Endothelial cell (in vitro differentiated cells): ENCODE measurements around the gene GPR176. TPM values are rescaled to one million over a fixed set of nuclear protein-coding genes. Genes with fewer than 3 reads are reported as not detected.

Experiments used
- DNase-seq: peaks from one replicate; pipeline ENCODE4 v3.0.0; 2021; ENCODE audit warnings: low spot score
- H3K27ac Mint-ChIP-seq: one replicate; pipeline ENCODE4 v1.8.0; 2021; ENCODE audit warnings: mixed read lengths, inconsistent platforms; ENCODE audit not compliant: unreplicated experiment
- H3K27me3 Mint-ChIP-seq: one replicate; pipeline ENCODE4 v1.8.0; 2021; ENCODE audit warnings: mild to moderate bottlenecking, moderate library complexity, mixed read lengths, inconsistent platforms; ENCODE audit not compliant: unreplicated experiment
- H3K36me3 Mint-ChIP-seq: one replicate; pipeline ENCODE4 v1.8.0; 2021; ENCODE audit warnings: mild to moderate bottlenecking, low read depth, mixed read lengths, inconsistent platforms; ENCODE audit not compliant: unreplicated experiment
- H3K4me1 Mint-ChIP-seq: one replicate; pipeline ENCODE4 v1.8.0; 2021; ENCODE audit warnings: mild to moderate bottlenecking, mixed read lengths, inconsistent platforms; ENCODE audit not compliant: unreplicated experiment
- H3K4me3 Mint-ChIP-seq: one replicate; pipeline ENCODE4 v1.8.0; 2021; ENCODE audit warnings: mild to moderate bottlenecking, mixed read lengths, inconsistent platforms; ENCODE audit not compliant: unreplicated experiment
- H3K9me3 Mint-ChIP-seq: one replicate; pipeline ENCODE4 v1.8.0; 2021; ENCODE audit warnings: mixed read lengths, inconsistent platforms; ENCODE audit not compliant: unreplicated experiment
- CTCF ChIP-seq: fragments of 200-600 bp; sonication (generic); IDR thresholded peaks from one replicate; pipeline ENCODE4 v1.5.0; 2021; ENCODE audit warnings: antibody characterized with exemption; ENCODE audit not compliant: unreplicated experiment
- total RNA-seq: library from RNA; stranded (reverse); fragmentation: NEBNext Ultra II Directional; extraction: Animal tissue kit (Norgen Biotek cat#: 25700); gene quantifications from one replicate; pipeline ENCODE4 v1.2.1, GENCODE V29; 2021; ENCODE audit not compliant: unreplicated experiment

GPR176 gene
- total RNA-seq, 1 donor from 2014 or later = 2.4 TPM

GRCh38 chr15:39921274-39921638, 1.2 kb upstream of the GPR176 start:
- Mint-ChIP-seq H3K4me3 (peak overlapping the region; percentile 90), H3K27ac (no peak overlapping the region), H3K27me3 (peaks cover 7% of the 10 kb centered on the region), H3K36me3 (no peaks in the 10 kb centered on the region), H3K9me3 (no peaks in the 10 kb centered on the region), H3K4me1 (peaks cover 5% of the 10 kb centered on the region)
- DNase-seq = no peak
- TF ChIP-seq CTCF = no peak

- Mint-ChIP-seq H3K27me3 (peaks cover 6% of the 10 kb centered on the region), H3K4me3 (peak overlapping the region; percentile 90), H3K4me1 (peaks cover 5% of the 10 kb centered on the region), H3K9me3 (no peaks in the 10 kb centered on the region), H3K36me3 (no peaks in the 10 kb centered on the region), H3K27ac (no peak overlapping the region)
- TF ChIP-seq CTCF = no peak
- peak; percentile 73 for DNase-seq
Observed at GRCh38 chr15:39920510-39921273, 626 bp upstream of the GPR176 start.

- no peaks in the 10 kb centered on the region for H3K36me3 Mint-ChIP-seq
- no peaks in the 10 kb centered on the region for H3K9me3 Mint-ChIP-seq
- no peak overlapping the region for H3K27ac Mint-ChIP-seq
- DNase-seq = peak; percentile 9
- H3K4me3 Mint-ChIP-seq = peak overlapping the region; percentile 85
- H3K27me3 Mint-ChIP-seq = peaks cover 5% of the 10 kb centered on the region
- H3K4me1 Mint-ChIP-seq = peaks cover 5% of the 10 kb centered on the region
- TF ChIP-seq CTCF = no peak
Observed at GRCh38 chr15:39919411-39919747, 687 bp downstream of the GPR176 start.

- Mint-ChIP-seq H3K27ac (no peak overlapping the region), H3K4me1 (peaks cover 5% of the 10 kb centered on the region), H3K9me3 (no peaks in the 10 kb centered on the region), H3K36me3 (no peaks in the 10 kb centered on the region), H3K27me3 (peaks cover 5% of the 10 kb centered on the region), H3K4me3 (peak overlapping the region; percentile 85)
- DNase-seq = no peak
- TF ChIP-seq CTCF = no peak
Observed at GRCh38 chr15:39918688-39919385, 1.2 kb downstream of the GPR176 start.

- Mint-ChIP-seq H3K27me3 (peaks cover 5% of the 10 kb centered on the region), H3K27ac (no peak overlapping the region), H3K9me3 (no peaks in the 10 kb centered on the region), H3K36me3 (no peaks in the 10 kb centered on the region), H3K4me3 (no peak overlapping the region), H3K4me1 (peaks cover 2% of the 10 kb centered on the region)
- TF ChIP-seq CTCF = no peak
- no peak for DNase-seq
Observed at GRCh38 chr15:39914977-39915376, 5.1 kb downstream of the GPR176 start.
